Upper lobe of left lung (tissue), 6 donors: ENCODE data around the gene CCDC40. TPM values are rescaled to one million over a fixed set of nuclear protein-coding genes. Genes with fewer than 3 reads are reported as not detected.
A peak's percentile ranks its signal among the peaks of the same experiment; 100 is the strongest.

Experiments
- ATAC-seq, 2 donors: fragments of 200-7000 bp; cut with Tn5 transposase; one replicate each; pipeline ENCODE4 v1.9.1; 2022; ENCODE audit warnings: mild to moderate bottlenecking in 2 of 2, moderate library complexity in 2 of 2; ENCODE audit not compliant: low FRiP score in 2 of 2
- DNase-seq, 2 donors: peaks; one replicate each; pipeline ENCODE4 v3.0.0-alpha.2; 2019 to 2020
- H3K27ac ChIP-seq, 4 donors: fragments of 200-600 bp; sonication (generic); one replicate each; pipeline ENCODE4 v1.5.1; 2016 to 2019
- H3K27me3 ChIP-seq, 4 donors: fragments of 200-600 bp; sonication (generic); one replicate each; pipeline ENCODE4 v1.5.1; 2017 to 2019
- H3K36me3 ChIP-seq, 4 donors: fragments of 200-600 bp; sonication (generic); one replicate each; pipeline ENCODE4 v1.5.1; 2016 to 2019
- H3K4me1 ChIP-seq, 4 donors: fragments of 200-600 bp; sonication (generic); one replicate each; pipeline ENCODE4 v1.5.1; 2018 to 2019
- H3K4me3 ChIP-seq, 4 donors: fragments of 200-600 bp; sonication (generic); one replicate each; pipeline ENCODE4 v1.5.1; 2017 to 2019; ENCODE audit warnings: mild to moderate bottlenecking in 2 of 4, moderate library complexity in 1 of 4
- H3K9me3 ChIP-seq, 4 donors: fragments of 200-600 bp; sonication (generic); one replicate each; pipeline ENCODE4 v1.5.1; 2018 to 2019
- CTCF ChIP-seq, 6 experiments: fragments of 450-650 bp in 4 of 6; fragments of 200-600 bp in 2 of 6; sonication (generic) in 2 of 6; IDR thresholded peaks; one replicate each; pipeline ENCODE4 v1.5.1; 2016 to 2019; ENCODE audit warnings: antibody characterized with exemption in 6 of 6
- EP300 ChIP-seq, 4 donors: sonication (generic); formaldehyde crosslinking; IDR thresholded peaks; one replicate each; pipeline ENCODE4 v1.5.1; 2017; ENCODE audit warnings: antibody characterized with exemption in 4 of 4, control low read depth in 2 of 4
- POLR2A ChIP-seq, 4 donors: fragments of 450-650 bp; IDR thresholded peaks; one replicate each; pipeline ENCODE4 v1.5.1; 2016 to 2017; ENCODE audit warnings: antibody characterized with exemption in 4 of 4, mild to moderate bottlenecking in 2 of 4
- POLR2AphosphoS5 ChIP-seq, 2 donors: sonication (generic); formaldehyde crosslinking; IDR thresholded peaks; one replicate each; pipeline ENCODE4 v1.5.1; 2017; ENCODE audit warnings: antibody characterized with exemption in 2 of 2
- WGBS, 2 donors: methylation state at CpG; one replicate each; pipeline ENCODE4 v1.1.5; 2017 to 2018; 5-methylcytosine and 5-hydroxymethylcytosine counted together
- total RNA-seq, 6 donors: library from RNA; depleted of rRNA in 4 of 6; stranded (reverse); fragments of >200 nt in 4 of 6; gene quantifications; one replicate each; pipeline versions ENCODE4 v1.1.0 to v1.2.1, GENCODE V29; 2016 to 2021
- donor health status: DM: no; HTN: no; CAD: no; lungs with moderate emphysema.
- donor health status: DM: no; HTN: yes; CAD: no; lungs with severe emphysema.

CCDC40 gene
- total RNA-seq, 6 donors from 2014 or later = 4.1 to 96.4 (median 24.2) TPM

- DNase-seq = peak in 1 of 2 donors; percentile 77
- H3K27me3 ChIP-seq = no peaks in the 10 kb centered on the region
- WGBS, 2 donors = 67 to 79% methylated on average over 26 to 27 of the region's 28 CpGs
- no peaks in the 10 kb centered on the region for H3K9me3 ChIP-seq
- peak in 1 of 2 donors; percentile 60 for ATAC-seq
- no peaks in the 10 kb centered on the region for H3K36me3 ChIP-seq
- H3K4me1 ChIP-seq = peaks cover 29 to 59% (median 33%) of the 10 kb centered on the region in 4 donors
- TF ChIP-seq POLR2AphosphoS5 (IDR thresholded peaks at IDR 0.05) (no peak), POLR2A (IDR thresholded peaks at IDR 0.05) (no peak), EP300 (IDR thresholded peaks at IDR 0.05) (no peak), CTCF (IDR thresholded peaks at IDR 0.05) (no peak)
- H3K4me3 ChIP-seq = no peak overlapping the region
- H3K27ac ChIP-seq = peak overlapping the region in 3 of 4 donors; percentile 1 to 59 (median 25)
Measured at GRCh38 chr17:79988185-79988971, 48.1 kb upstream of the CCDC40 start.

GRCh38 chr17:79989106-79989835, 47.2 kb upstream of the CCDC40 start:
- TF ChIP-seq CTCF (IDR thresholded peaks at IDR 0.05) = no peak
- TF ChIP-seq POLR2A (IDR thresholded peaks at IDR 0.05) = no peak
- TF ChIP-seq POLR2AphosphoS5 (IDR thresholded peaks at IDR 0.05) = no peak
- TF ChIP-seq EP300 (IDR thresholded peaks at IDR 0.05) = no peak
- no peaks in the 10 kb centered on the region for H3K36me3 ChIP-seq
- DNase-seq = no peak
- 89 to 97% methylated on average over 16 to 20 of the region's 20 CpGs for WGBS, 2 donors
- ATAC-seq = no peak
- no peak overlapping the region for H3K27ac ChIP-seq
- H3K27me3 ChIP-seq = no peaks in the 10 kb centered on the region
- H3K4me3 ChIP-seq = no peak overlapping the region
- H3K9me3 ChIP-seq = no peaks in the 10 kb centered on the region
- peaks cover 37 to 68% (median 40%) of the 10 kb centered on the region in 4 donors for H3K4me1 ChIP-seq

- Histone ChIP-seq H3K4me3 (no peak overlapping the region), H3K9me3 (no peaks in the 10 kb centered on the region), H3K27ac (no peak overlapping the region), H3K4me1 (peaks cover 37 to 70% (median 41%) of the 10 kb centered on the region in 4 donors), H3K27me3 (no peaks in the 10 kb centered on the region), H3K36me3 (no peaks in the 10 kb centered on the region)
- DNase-seq = peak in 1 of 2 donors; percentile 82
- TF ChIP-seq POLR2AphosphoS5 (IDR thresholded peaks at IDR 0.05) = no peak
- no peak for TF ChIP-seq EP300 (IDR thresholded peaks at IDR 0.05)
- no peak for TF ChIP-seq POLR2A (IDR thresholded peaks at IDR 0.05)
- TF ChIP-seq CTCF (IDR thresholded peaks at IDR 0.05) = no peak
- WGBS, 2 donors = 60 to 83% methylated on average over 7 to 21 of the region's 21 CpGs
- ATAC-seq = no peak
Measured at GRCh38 chr17:79990051-79990592, 46.3 kb upstream of the CCDC40 start.

- H3K27ac ChIP-seq = no peak overlapping the region
- WGBS, 2 donors = 88 to 95% methylated on average over 17 of the region's 17 CpGs
- H3K4me1 ChIP-seq = peaks cover 37 to 66% (median 41%) of the 10 kb centered on the region in 4 donors
- DNase-seq (no peak), ATAC-seq (no peak)
- H3K4me3 ChIP-seq = no peak overlapping the region
- no peaks in the 10 kb centered on the region for H3K27me3 ChIP-seq
- H3K9me3 ChIP-seq = no peaks in the 10 kb centered on the region
- no peak for TF ChIP-seq EP300 (IDR thresholded peaks at IDR 0.05)
- no peak for TF ChIP-seq POLR2AphosphoS5 (IDR thresholded peaks at IDR 0.05)
- no peaks in the 10 kb centered on the region for H3K36me3 ChIP-seq
Measured at GRCh38 chr17:79990704-79991103, 45.7 kb upstream of the CCDC40 start.
